Amniotic epithelial cell (primary cell): ENCODE results near the gene LAD1.
A peak's percentile ranks its signal among the peaks of the same experiment; 100 is the strongest.

ENCODE experiments used
- DNase-seq: peaks from one replicate; pipeline ENCODE4 v3.0.0-alpha.2; 2010; ENCODE audit warnings: low read depth

The LAD1 gene, protein sequence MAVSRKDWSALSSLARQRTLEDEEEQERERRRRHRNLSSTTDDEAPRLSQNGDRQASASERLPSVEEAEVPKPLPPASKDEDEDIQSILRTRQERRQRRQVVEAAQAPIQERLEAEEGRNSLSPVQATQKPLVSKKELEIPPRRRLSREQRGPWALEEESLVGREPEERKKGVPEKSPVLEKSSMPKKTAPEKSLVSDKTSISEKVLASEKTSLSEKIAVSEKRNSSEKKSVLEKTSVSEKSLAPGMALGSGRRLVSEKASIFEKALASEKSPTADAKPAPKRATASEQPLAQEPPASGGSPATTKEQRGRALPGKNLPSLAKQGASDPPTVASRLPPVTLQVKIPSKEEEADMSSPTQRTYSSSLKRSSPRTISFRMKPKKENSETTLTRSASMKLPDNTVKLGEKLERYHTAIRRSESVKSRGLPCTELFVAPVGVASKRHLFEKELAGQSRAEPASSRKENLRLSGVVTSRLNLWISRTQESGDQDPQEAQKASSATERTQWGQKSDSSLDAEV

DNA sequence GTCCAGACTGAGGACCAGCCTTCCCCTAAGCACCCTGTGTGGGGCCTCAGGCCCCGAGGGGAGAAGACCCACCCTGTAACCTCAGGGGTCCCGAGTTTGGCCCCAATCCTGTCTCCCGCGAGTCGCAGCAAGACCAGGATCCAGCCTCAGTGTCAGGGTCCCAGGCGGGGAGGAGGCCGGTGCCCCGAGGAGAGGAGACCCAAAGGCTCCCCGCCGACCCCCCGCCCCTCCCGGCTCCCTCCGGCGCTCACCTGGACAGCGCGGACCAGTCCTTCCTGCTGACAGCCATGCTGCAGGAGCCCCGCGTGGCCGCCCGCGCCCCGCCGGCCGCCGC, at the start of gene LAD1:
Gene LAD1 (minus strand): TSS at position 307 of the 334 bp plus-strand sequence. CDS start 18 bp downstream, at position 289.
- DNase-seq: no peak

DNA sequence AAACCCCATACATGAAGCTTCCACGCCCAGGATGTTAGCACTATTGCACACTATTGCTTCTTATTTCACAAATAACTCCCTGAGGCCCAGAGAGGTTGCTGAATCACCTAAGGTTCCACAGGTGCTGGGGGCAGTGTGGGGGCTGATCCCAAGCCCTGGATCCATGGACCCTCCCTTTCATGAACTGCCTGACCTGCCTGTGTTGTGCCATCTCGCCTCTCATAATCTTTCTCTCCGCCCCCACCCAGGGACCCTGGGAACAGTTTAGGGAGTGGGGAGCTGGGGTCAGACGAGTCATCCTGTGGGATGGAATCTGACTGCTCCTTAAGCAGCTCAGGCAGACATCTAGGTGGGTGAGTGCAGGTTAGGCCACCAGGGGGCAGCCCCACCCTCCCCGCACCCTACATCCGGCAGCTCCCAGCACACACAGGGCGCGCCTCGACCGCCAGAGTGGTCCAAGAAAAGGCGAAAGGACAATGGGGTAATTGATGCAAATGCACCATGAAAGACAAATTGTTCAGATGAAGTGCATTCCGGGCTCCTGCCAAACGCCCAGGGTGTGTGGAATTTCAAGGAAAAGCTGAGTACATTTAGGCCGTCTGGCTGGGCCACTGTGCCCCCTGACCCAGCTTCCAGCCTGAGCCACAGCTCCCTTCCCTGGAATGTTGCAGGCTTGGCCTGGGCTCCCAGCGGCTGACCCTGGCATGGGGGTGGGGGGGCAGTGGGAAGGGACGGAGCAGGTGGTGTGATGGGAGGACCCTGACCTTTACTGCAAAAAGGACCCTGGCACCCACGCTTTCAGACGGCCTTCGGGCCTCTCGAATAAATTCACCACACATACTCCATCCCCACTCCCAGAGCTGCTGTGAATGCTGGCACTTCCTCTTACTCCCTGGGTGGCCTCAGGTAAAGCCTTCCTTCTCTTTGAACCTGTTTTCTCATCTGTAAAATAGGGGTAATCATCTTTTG, 49.1 kb upstream of the LAD1 start:
- DNase-seq: peak; percentile 72

DNA sequence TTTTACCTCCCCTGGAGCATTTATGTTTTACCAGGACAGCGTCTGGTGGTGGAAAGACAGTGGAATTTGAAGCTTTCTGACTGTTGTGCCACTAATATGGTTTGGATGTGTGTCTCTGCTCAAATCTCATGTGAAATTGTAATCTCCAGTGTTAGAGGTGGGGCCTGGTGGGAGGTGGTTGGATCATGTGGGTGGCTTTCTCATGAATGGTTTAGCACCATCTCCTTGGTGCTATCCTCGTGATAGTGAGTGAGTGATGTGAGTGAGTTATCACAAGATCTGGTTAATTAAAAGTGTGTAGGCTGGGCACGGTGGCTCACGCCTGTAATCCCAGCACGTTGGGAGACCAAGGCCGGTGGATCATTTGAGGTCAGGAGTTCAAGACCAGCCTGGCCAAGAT, 46.2 kb upstream of the LAD1 start:
- DNase-seq: no peak

DNA sequence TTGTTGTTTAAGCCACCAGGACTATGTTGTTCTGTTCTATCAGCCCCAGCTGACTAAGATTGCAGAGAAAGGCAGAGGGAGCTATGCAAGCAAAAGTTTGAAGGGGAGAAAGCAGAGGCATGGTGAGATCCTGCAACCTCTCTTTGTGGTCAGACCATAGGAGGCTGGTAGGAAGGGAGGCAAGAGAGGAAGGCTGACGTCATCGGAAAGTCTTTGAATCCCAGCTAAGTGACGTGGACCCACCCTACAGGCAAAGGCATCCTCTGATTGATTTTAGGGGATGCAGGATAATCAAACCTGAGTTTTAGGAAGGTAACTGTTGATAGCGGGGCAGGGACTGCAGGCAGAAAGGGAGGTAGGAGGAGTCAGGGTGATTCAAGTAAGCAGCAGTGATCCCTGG, 45.7 kb upstream of the LAD1 start:
- peak; percentile 65 for DNase-seq

DNA sequence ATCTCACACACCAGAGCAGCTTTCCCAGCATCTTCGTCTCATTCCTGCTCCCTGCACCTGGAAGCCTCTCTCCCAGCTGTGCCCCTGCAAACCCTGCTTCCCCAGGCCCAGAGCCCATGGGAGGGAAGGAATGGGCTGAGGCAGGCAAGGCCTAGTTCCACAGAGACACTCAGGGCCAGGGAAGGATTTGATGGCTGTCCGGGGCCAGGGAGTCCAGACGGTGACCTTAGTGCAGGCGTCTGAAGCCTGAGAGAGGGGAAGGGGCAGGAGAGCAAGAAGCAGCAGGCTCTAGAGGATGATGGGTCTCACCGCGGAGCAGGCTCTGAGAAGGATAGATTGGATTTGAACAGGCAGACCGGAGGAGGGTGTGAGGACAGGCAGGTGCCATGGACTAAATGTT, 44.6 kb upstream of the LAD1 start:
- no peak for DNase-seq

DNA sequence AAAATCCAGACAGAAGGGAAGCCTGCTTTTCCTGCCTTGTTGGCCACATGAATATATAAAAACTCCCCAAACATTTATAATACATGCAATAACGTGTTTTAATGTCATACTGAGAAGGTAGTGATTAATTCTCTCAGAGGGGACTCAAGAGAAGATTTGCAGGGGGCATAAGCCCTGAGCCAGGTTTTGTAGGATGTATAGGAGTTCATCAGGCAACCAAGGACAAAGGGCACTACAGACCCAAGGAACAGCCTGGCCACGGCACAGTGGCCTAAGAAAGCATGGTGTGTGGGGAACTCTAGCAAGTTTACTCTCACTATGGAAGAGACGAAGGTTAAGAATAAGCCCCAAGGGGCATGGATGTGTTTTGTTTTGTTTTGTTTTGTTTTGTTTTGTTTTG, 37.8 kb upstream of the LAD1 start:
- DNase-seq: no peak

DNA sequence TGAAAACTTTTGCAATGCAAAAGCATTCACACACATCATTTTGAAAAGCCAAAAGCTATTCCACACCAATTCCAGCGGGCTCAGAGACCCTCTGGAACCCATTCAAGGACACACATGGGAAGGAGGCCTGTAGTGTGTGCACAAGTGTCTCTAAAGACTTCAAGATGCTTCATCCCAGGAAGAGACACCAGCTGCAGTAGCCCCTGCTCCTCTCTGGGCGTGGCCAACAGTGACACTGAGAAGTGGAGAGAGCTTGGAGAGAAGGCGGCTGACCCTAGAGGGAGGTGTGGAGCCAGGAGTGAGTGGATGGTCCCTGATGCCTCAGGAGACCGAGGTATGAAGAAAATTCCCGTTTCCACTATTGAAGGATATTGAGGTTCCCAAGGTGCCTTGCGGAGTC, 37.3 kb upstream of the LAD1 start:
- no peak for DNase-seq

DNA sequence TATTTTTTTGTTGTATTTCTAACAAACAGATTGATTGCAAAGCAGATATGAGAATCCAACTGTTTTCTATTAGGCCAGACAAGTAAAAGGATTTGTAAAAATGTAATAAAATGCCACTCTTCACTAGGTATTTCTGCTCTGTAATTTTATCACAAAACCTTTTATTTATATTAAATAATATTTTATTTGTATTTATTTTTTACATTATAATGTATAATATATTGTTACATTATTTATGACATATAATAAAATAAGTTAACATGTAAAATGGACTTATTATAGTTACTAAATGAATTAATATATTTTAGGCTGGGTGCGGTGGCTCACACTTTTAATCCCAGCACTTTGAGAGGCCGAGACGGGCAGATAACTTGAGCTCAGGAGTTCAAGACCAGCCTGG, 35.1 kb upstream of the LAD1 start:
- DNase-seq: no peak

DNA sequence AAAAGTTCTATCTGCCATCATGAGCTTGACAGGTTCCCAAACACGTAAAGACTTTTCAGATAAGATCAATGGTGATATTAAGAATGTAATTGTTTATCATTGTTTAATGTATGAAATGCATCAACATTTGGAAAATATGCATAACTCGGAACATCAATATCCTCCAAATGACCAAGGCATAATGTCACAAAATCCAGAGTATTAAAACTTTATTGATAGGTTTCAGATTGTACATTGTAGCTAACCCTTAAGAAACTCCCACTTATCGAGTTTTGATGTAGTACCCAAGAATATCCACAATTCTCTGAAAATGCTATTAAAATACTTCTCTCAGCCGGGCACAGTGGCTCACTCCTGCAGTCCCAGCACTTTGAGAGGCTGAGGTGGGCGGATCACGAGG, 34.5 kb upstream of the LAD1 start:
- DNase-seq: no peak

DNA sequence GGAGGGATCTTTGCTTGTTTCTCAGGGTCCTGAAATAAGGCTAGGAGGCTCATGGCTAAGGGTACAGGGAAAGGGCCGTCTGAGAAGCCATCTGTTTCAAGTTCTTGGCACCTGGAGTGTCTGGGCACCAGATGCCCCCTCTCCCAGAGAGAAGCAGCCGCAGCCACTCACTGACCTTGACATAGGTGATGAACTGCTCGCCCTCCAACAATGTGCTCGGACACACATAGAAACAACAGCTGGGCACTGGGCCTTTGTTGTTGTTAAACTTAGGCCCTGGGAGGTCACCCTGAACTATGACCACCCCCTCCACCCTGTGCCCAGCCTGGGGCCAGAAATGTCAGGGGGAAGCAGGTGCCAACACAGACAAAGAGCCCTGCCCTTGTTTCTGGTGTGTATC, 31.7 kb upstream of the LAD1 start:
- DNase-seq: no peak

DNA sequence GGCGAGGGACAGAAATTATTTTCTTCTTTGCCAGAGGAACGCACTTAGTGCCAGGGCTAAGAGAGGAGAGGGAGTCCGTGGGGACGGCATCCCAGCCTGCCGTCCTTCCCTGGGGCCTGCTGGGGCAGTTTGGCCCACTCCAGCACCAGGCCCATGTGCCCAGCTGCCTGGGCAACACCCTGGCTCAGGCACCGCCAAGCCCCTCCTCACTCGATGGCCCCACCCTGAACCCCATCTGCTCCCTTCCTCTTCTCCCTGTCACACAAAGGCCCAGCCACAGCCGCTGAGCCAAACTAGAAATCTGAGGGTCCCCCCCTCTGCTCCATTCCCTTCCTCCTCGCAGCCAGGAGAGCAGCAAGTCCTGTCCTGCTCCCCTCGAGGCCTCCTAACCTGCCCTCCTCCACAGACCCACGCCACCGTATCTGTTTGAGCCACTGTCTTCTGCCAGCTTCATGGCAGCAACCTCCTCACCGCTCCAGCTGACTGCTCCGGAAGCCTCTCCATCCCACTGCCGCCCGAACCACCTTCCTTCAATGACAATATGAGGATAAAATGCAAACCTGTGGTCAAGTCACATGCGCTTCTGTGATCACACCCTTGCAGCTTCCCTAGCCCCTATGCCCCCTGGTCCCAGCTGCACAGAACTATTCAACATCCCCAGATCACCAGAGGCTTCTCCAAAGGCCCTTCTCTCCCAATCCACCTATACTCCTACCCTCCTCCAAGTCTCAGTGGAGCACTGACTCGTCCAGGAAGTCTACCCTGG, 30.8 kb upstream of the LAD1 start:
- DNase-seq: no peak

DNA sequence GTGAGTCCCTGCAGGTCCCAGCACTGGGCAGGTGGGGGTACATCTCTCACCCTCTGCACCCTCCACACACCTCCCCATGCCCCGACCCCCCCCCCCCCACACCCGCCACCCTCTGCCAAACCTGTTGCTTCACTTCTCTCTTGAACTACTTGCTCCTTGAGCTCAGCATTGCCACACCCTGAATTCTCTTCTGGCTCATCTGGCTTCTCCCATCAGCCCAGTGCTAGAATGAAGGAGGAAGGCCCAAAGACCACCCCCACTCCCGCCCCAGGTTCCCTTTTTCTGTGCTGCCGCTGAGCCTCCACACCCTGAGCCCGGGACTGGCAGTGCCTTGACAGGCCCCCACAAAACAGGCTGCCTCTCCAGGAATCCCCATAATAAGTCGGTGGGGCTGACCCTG, 28.8 kb upstream of the LAD1 start:
- DNase-seq: no peak

DNA sequence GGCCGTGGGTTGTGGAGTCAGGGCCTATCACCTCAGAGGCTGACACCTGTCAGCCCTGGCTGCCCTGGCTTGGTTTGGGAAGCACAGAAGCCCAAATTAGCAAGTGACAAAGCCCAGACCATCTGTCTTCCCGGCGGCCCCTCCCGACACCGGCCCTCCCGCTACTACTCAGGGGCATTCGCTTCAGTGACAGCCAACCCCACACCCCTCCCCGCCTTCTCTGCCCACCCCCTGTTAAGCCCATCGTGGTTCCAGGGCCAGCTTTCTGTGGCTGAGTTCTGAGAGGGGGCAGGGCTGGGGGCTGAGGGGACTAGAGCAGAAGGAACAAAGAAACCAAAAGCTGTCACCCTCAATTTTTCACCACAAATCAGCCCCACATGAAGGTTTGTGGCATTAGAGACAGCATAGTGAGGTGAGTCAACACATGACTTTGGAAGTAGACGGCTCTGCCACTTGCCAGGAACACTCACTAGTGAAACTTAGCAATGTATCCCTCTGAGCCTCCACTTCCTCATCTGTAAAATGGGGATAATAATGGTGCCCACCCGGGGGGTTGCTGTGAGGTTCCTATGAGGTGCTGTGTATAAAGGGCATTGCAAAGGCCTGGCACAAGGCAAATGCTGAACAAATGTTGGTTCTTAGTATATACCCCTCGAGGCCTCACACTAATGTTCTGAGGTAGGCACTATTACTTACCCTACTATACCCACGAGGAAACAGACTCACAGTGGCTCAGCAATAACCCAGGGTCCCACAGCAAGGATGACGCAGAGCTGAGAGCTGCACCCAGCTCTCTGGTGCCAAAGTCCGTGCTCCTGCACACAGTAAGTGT, 27.6 kb upstream of the LAD1 start:
- DNase-seq: no peak

DNA sequence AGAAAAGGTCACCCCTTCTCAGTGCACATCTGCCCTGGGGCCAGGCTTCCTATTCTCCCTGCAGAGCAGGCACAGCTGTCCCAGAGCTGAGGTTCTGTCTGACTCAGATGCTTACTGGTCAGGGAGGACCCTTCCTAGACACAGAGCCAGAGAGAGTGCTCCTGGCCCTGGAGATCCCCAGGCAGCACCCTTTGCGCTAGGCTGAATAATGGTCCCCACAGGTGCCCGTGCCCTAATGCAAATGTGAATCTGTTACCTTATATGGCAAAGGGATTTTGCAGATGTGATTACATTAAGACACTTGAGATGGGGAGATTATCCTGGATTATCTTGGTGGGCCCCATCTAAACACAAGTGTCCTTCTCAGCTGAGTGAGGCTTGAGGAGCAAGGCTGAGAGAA, 25.0 kb upstream of the LAD1 start:
- no peak for DNase-seq

DNA sequence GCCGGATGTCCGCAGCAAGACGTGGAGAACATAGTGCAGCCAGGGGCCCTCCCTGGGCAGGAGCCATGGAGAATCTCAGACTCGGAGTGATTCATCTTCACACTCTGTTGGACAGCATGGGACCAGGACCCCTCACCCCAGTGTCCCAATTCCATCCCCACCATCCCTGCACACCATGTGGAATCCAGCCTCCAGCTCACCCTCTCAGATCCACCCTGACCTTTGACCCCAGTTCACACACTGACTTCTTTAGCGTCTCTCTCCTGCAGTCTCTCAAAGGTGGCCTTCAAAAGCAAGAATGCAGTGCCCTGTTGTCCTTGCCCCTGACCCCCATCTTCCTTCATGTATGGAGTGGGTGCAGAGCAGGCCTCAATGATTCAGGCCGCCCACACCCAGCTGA, 24.5 kb upstream of the LAD1 start:
- no peak for DNase-seq

DNA sequence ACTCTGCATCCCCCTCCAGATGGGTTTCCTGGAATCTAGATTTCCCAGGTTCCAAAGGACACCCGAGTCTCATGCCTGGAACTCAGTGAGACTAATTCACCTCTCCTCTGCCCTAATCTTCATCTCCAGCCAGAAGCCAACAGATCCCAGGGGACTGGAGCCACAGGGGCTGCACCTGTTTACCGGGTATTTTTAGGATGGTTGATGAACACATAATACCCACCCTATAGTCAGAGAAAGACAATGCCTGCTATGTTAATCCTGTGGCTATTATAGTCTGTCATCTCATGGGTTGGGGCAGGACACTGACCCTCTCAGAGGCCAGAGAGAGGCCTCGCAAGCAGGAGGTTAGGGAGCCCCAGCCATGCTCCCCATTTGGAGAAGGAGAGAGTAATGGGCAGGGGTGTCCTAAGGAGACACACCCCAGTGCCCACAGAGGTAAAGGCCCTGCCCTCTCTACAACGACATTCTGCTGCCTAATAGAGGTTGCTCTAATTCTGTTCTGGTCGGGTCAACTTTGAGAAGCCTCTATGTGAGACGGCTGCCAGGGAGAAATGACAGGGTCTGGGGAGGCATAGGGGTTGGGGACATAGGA, 23.4 kb upstream of the LAD1 start:
- no peak for DNase-seq

DNA sequence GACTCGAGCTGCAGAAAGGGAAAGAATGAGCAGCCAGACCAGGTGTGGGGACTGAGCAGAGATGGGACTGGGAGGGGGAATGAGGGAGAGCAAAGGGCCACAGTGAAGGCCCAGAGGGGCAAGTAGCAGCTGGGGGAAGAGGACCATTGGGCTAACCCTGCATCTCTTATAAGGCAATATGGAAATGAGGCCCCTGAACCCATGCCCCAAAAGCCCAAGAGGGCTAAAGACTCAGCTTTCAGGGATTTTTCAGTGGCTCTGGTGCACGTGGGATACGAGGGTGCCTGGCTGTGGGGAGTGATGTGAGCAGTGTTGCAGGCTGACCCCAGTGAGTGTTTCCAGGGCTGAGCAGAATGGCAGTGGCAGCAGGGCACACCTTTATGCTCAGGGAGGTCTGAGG, 22.9 kb upstream of the LAD1 start:
- no peak for DNase-seq

DNA sequence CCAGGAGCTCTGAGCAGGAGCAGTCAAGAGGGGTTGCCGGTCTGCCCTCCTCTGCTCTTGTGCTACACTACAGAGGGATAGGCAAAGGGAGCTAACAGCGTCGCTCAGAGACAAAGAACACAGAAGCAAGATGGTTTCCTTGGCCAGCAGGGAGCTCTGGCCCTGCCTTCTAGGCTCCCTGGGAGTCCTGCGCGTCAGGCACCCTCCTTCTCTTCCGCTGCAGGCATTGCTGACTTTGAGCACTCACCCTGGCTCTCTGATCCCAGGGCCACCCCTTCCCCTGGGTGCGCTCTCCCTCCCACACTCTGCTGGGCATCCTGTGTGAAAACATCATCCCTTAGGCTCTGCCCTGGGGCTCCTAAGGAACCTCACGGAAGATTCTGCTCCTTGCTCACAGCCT, 21.9 kb upstream of the LAD1 start:
- no peak for DNase-seq

DNA sequence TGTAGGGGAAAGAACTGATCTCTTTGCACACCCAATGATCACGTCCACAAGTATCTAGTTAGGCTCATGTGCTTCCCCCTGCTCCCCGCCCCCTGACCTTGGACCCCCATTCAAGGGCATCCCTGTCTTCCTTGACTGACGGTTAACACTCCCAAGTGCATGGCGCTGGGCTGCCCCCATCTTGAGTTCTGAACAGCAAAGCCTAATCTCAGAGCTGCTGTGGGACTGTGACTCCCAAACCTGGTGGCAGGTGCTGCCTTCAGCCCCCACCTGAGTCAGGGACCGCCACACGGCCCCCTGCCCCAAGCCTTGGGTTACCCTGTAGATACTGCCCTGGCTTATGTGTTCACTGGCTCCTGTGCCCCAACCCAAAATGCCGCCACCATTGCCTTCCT, 21.5 kb upstream of the LAD1 start:
- no peak for DNase-seq

DNA sequence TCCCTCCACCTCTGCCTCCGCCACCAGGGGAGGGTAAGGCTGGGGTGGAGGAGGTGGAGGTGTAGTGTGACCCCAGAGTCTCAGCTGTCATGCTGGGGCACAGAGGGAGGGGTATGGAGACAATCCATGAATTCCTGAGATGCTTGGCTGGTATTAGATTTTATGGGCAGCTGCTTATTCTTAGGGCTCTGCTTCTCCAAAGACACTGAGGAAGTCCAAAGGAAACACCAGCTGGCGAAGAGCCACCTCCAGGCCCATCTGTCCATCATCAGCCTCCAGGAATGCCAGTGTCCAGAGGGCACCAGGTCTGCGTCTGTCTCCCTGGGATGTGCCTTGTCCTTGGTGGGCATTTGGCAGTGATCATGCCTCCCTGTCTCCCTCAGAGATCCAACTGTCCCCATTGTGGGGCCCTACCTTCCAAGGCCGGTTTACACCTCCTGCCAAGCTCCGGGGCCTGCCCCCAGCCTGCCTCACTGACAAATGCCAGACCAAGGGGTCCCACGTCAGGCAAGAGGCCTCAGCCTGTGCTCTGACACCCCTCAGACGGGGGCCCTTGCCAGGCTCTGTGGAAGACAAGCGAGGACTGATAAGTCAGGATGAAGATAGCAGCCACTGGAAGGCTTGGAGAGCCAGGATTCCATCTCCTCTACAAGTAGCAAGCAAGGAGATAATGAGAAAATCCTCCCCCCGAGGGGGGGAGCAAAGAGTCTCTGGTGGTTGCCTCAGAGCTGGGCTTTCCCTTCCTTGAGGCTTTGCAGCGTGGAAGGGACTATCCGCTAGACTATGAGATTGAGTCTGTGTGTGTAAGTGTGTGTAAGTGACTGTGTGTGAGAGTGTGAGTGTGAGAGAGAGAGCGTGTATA, 20.9 kb upstream of the LAD1 start:
- peak; percentile 24 for DNase-seq
